ENCODE data around the gene MAB21L4. TPM values are rescaled to one million over a fixed set of nuclear protein-coding genes. Genes with fewer than 3 reads are reported as not detected.

Gene MAB21L4
- total RNA-seq, 1 donor from 2014 or later: 0.59 TPM

DNA sequence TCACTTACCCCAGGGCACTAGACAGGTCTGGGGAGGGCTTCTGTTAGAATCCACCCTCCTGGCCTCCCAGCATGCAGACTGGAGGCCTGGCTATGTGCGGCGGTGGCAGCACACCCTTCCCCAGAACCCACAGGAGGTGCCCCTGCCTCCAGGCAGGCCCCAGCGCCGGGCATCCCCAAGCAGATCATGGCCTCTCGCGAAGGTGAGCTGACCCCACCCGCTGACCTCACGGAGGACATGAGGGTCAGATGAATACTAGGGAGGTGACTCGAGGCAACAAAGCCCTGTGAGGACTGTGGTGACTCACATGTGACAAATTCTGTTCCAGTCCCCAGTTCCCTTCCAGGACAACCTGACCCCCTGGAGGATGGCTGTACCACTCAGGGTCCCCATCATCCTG lies 1.9 kb downstream of the MAB21L4 start:
- FAIRE-seq (no peak), DNase-seq (ENCODE audit: low read depth) (no peak)
- Mint-ChIP-seq H3K36me3 (ENCODE audit: low read depth, unreplicated experiment) (no peaks in the 10 kb centered on the region), H3K9me3 (ENCODE audit: unreplicated experiment) (no peaks in the 10 kb centered on the region), H3K4me3 (ENCODE audit: unreplicated experiment) (no peak overlapping the region), H3K27ac (ENCODE audit: unreplicated experiment) (no peak overlapping the region), H3K27me3 (ENCODE audit: low read depth, unreplicated experiment) (peaks cover 18% of the 10 kb centered on the region), H3K4me1 (ENCODE audit: low read depth, unreplicated experiment) (peaks cover 2% of the 10 kb centered on the region)
- Histone ChIP-seq H3K27me3 (ENCODE audit: insufficient read depth, low read length) (no peaks in the 10 kb centered on the region), H3K36me3 (ENCODE audit: insufficient read depth, low read length) (no peaks in the 10 kb centered on the region), H4K20me1 (ENCODE audit: insufficient read depth, low read length) (no peaks in the 10 kb centered on the region), H3K9ac (ENCODE audit: low read length) (no peak overlapping the region), H3K4me2 (ENCODE audit: low read length) (peak overlapping the region; percentile 25), H3K27ac (ENCODE audit: low read depth, low read length) (no peak overlapping the region), H3K4me3 (ENCODE audit: insufficient read depth, low read depth, low read length) (no peak overlapping the region), H2AFZ (ENCODE audit: low read depth, low read length) (no peak overlapping the region), H3K4me1 (ENCODE audit: insufficient read depth, low read length) (peaks cover 3% of the 10 kb centered on the region), H3K9me3 (ENCODE audit: insufficient read depth, low read depth, low read length) (no peaks in the 10 kb centered on the region), H3K79me2 (ENCODE audit: insufficient read depth, low read length) (no peaks in the 10 kb centered on the region)
- TF ChIP-seq, protein P1, sequence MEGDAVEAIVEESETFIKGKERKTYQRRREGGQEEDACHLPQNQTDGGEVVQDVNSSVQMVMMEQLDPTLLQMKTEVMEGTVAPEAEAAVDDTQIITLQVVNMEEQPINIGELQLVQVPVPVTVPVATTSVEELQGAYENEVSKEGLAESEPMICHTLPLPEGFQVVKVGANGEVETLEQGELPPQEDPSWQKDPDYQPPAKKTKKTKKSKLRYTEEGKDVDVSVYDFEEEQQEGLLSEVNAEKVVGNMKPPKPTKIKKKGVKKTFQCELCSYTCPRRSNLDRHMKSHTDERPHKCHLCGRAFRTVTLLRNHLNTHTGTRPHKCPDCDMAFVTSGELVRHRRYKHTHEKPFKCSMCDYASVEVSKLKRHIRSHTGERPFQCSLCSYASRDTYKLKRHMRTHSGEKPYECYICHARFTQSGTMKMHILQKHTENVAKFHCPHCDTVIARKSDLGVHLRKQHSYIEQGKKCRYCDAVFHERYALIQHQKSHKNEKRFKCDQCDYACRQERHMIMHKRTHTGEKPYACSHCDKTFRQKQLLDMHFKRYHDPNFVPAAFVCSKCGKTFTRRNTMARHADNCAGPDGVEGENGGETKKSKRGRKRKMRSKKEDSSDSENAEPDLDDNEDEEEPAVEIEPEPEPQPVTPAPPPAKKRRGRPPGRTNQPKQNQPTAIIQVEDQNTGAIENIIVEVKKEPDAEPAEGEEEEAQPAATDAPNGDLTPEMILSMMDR (IDR thresholded peaks at IDR 0.05; ENCODE audit: insufficient read depth, low read depth, low read length): no peak
- TF ChIP-seq EZH2 (IDR thresholded peaks at IDR 0.05; ENCODE audit: insufficient read depth, low read length): no peak

DNA sequence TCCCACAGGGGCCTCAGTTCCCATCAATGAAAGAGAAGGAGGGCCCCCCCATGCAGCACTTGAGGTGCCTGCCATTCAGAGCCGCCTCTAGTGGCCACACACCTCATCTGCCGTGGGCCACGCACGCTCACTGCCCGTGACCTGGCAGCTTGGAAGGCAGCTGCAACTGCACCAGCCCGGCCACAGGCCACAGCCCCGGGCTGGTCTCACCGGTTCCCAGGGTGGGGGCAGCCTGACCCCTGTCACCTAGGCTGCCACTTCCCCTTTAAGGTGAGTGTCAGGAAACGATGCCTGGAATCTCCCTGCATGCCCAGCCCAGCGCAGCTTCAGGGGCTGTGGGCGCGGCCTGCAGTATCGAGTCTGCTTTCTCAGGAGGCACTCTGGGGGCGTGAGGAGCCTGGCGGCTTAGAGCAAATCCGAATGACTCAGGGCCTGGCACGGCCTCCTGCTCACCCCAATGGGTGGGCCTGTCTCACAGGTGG lies 2.6 kb downstream of the MAB21L4 start:
- DNase-seq (ENCODE audit: low read depth) (peak; percentile 36), FAIRE-seq (no peak)
- Histone ChIP-seq H3K27me3 (ENCODE audit: insufficient read depth, low read length) (no peaks in the 10 kb centered on the region), H3K9ac (ENCODE audit: low read length) (no peak overlapping the region), H3K36me3 (ENCODE audit: insufficient read depth, low read length) (no peaks in the 10 kb centered on the region), H3K4me3 (ENCODE audit: insufficient read depth, low read depth, low read length) (no peak overlapping the region), H2AFZ (ENCODE audit: low read depth, low read length) (peak overlapping the region; percentile 60), H3K9me3 (ENCODE audit: insufficient read depth, low read depth, low read length) (no peaks in the 10 kb centered on the region), H3K4me1 (ENCODE audit: insufficient read depth, low read length) (peaks cover 3% of the 10 kb centered on the region), H3K27ac (ENCODE audit: low read depth, low read length) (no peak overlapping the region), H4K20me1 (ENCODE audit: insufficient read depth, low read length) (no peaks in the 10 kb centered on the region), H3K4me2 (ENCODE audit: low read length) (peak overlapping the region; percentile 25), H3K79me2 (ENCODE audit: insufficient read depth, low read length) (no peaks in the 10 kb centered on the region)
- Mint-ChIP-seq H3K4me3 (ENCODE audit: unreplicated experiment) (no peak overlapping the region), H3K9me3 (ENCODE audit: unreplicated experiment) (no peaks in the 10 kb centered on the region), H3K27me3 (ENCODE audit: low read depth, unreplicated experiment) (peaks cover 17% of the 10 kb centered on the region), H3K4me1 (ENCODE audit: low read depth, unreplicated experiment) (no peaks in the 10 kb centered on the region), H3K36me3 (ENCODE audit: low read depth, unreplicated experiment) (no peaks in the 10 kb centered on the region), H3K27ac (ENCODE audit: unreplicated experiment) (no peak overlapping the region)
- TF ChIP-seq EZH2 (IDR thresholded peaks at IDR 0.05; ENCODE audit: insufficient read depth, low read length): no peak
- TF ChIP-seq, protein P1 (IDR thresholded peaks at IDR 0.05; ENCODE audit: insufficient read depth, low read depth, low read length): no peak

DNA sequence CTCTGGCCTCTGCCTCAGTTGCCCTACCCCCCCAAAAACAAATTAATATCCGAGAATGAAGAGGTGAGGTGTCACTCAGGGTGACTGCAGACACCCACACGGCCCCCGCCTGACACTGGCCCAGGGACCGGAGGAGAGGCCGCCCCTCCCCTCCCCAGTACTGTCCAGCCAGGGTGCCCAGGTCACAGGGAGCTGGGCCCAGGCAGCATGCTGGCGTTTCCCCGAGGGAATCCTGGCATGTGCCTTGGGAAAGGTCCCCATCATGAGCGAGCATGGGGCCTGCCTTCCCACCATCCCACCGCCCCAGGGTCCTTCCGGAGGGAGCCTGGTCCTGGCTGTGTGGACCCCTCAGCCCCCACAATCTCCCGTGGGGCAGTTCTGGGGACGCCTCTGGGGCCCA lies 3.0 kb downstream of the MAB21L4 start:
- FAIRE-seq: no peak
- Mint-ChIP-seq H3K27me3 (ENCODE audit: low read depth, unreplicated experiment) (peaks cover 12% of the 10 kb centered on the region), H3K4me1 (ENCODE audit: low read depth, unreplicated experiment) (no peaks in the 10 kb centered on the region), H3K36me3 (ENCODE audit: low read depth, unreplicated experiment) (no peaks in the 10 kb centered on the region), H3K4me3 (ENCODE audit: unreplicated experiment) (no peak overlapping the region), H3K9me3 (ENCODE audit: unreplicated experiment) (no peaks in the 10 kb centered on the region), H3K27ac (ENCODE audit: unreplicated experiment) (no peak overlapping the region)
- H3K9ac ChIP-seq (ENCODE audit: low read length): no peak overlapping the region
- TF ChIP-seq EZH2 (IDR thresholded peaks at IDR 0.05; ENCODE audit: insufficient read depth, low read length): no peak
- TF ChIP-seq, protein P1 (IDR thresholded peaks at IDR 0.05; ENCODE audit: insufficient read depth, low read depth, low read length): no peak
- H3K27ac ChIP-seq (ENCODE audit: low read depth, low read length): no peak overlapping the region
- H3K27me3 ChIP-seq (ENCODE audit: insufficient read depth, low read length): no peaks in the 10 kb centered on the region
- no peaks in the 10 kb centered on the region for H3K9me3 ChIP-seq (ENCODE audit: insufficient read depth, low read depth, low read length)
- no peak overlapping the region for H3K4me3 ChIP-seq (ENCODE audit: insufficient read depth, low read depth, low read length)
- no peak for DNase-seq (ENCODE audit: low read depth)
- H3K4me2 ChIP-seq (ENCODE audit: low read length): no peak overlapping the region
- H3K36me3 ChIP-seq (ENCODE audit: insufficient read depth, low read length): no peaks in the 10 kb centered on the region
- no peak overlapping the region for H2AFZ ChIP-seq (ENCODE audit: low read depth, low read length)
- peaks cover 3% of the 10 kb centered on the region for H3K4me1 ChIP-seq (ENCODE audit: insufficient read depth, low read length)
- no peaks in the 10 kb centered on the region for H3K79me2 ChIP-seq (ENCODE audit: insufficient read depth, low read length)
- no peaks in the 10 kb centered on the region for H4K20me1 ChIP-seq (ENCODE audit: insufficient read depth, low read length)
